Stimulated activated CD4-positive, alpha-beta T cell treated with anti-CD3 and anti-CD28 coated beads, TNF-alpha, amount 100 ng/mL, for 1 hour (primary cell): ENCODE data around the gene CCER1.

ENCODE experiments used
- DNase-seq, 3 donors: peaks; one replicate each; pipeline ENCODE4 v3.0.0-alpha.2; 2020; ENCODE audit warnings: low read depth in 3 of 3, low spot score in 1 of 3

Gene CCER1

GRCh38 chr12:90922145-90922627 lies 32.8 kb downstream of the CCER1 start:
- no peak for DNase-seq

GRCh38 chr12:90921536-90921935 lies 33.4 kb downstream of the CCER1 start:
- no peak for DNase-seq

- DNase-seq, result no peak
Observed at GRCh38 chr12:90920222-90920621, 34.8 kb downstream of the CCER1 start.

GRCh38 chr12:90917431-90917830 lies 37.5 kb downstream of the CCER1 start:
- no peak for DNase-seq

- DNase-seq, result no peak
Observed at GRCh38 chr12:90916516-90916915, 38.5 kb downstream of the CCER1 start.

GRCh38 chr12:90915353-90915752 lies 39.6 kb downstream of the CCER1 start:
- DNase-seq, result no peak

GRCh38 chr12:90910958-90911357 lies 44.0 kb downstream of the CCER1 start:
- DNase-seq, result no peak

- DNase-seq, result no peak
Observed at GRCh38 chr12:90909069-90909770, 45.8 kb downstream of the CCER1 start.

GRCh38 chr12:90908465-90908864 lies 46.5 kb downstream of the CCER1 start:
- DNase-seq, result no peak

GRCh38 chr12:90905691-90906370 lies 49.1 kb downstream of the CCER1 start:
- no peak for DNase-seq

- no peak for DNase-seq
Observed at GRCh38 chr12:90902596-90902995, 52.4 kb downstream of the CCER1 start.
